IPS-18c (cell line): Measurements from ENCODE around the gene ATP1A1.

ENCODE experiments used
- H3K4me3 ChIP-seq: 2 replicates; pipeline ENCODE4 v1.7.0; 2013; ENCODE audit warnings: low read depth, mild to moderate bottlenecking, low read length, moderate library complexity; ENCODE audit not compliant: insufficient read depth
- H3K9me3 ChIP-seq: one replicate; pipeline ENCODE4 v1.6.1; 2013; ENCODE audit warnings: mild to moderate bottlenecking, low read length, moderate library complexity; ENCODE audit not compliant: control insufficient read depth, insufficient read depth

The ATP1A1 gene

DNA sequence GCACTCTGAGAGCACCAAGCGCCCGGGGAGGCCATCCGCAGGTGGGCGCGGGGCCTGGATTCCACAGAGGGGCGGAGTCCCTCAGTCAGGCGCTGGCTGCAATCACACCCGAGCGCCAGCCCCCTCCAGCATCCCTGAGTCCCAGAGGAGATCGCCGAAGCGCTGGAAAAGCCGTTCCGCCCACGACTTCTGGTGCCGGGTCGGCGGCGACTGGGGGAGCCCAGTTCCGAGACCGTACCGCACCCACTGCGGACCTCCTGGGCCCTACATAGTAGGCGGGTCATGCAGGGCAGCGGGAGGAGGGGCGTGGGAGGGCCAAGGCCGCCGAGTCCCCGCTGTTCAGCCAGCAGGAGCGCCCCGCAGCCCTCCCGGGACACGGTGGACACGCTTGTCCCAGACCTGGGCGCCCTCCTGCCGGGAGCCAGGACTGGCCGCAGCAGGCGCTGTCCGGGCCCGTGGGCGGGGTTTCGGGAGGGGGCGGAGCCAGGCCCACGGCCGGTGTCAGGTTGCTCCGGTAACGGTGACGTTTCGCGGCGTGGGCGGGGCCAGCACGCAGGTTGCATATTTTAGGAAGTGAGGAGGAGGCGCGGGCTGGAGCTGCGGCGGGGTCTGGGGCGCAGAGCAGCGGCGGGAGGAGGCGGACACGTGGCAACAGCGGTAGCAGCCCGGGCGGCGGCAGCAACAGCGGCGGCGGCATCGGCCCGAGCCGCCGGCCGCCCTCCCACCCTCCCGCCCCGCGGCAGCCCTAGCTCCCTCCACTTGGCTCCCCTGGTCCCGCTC, at the start of gene ATP1A1:
Gene ATP1A1, plus strand, starts transcription at position 594 of the 780 bp plus-strand sequence. CDS start 268 bp downstream, outside the sequence.
- Histone ChIP-seq H3K4me3 (peak within 1 kb of the TSS; percentile 76), H3K9me3 (no peaks in the 10 kb centered on the region)

GRCh38 chr1:116323491-116323890, 49.6 kb upstream of the ATP1A1 start:
- H3K4me3 ChIP-seq = no peak overlapping the region
- no peaks in the 10 kb centered on the region for H3K9me3 ChIP-seq

- no peaks in the 10 kb centered on the region for H3K9me3 ChIP-seq
- H3K4me3 ChIP-seq = no peak overlapping the region
Observed at GRCh38 chr1:116324411-116324810, 48.6 kb upstream of the ATP1A1 start.

DNA sequence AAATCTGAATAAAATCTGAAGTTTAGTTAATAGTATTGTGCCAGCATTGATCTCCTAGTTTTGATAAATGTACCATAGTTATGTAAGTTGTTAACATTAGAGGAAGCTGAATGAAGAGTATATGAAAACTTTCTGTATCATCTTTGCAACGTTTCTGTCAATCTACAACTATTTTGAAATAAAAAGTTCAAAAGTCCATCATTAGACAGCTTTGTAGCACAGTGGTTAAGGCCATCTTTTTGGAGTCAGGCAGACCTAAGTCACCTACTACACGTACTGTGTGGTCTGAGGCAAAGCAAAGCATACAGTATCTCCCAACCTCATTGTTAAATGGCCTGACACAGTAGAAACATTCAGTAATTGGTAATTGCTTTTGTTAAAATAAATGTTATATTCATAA, 47.9 kb upstream of the ATP1A1 start:
- Histone ChIP-seq H3K4me3 (no peak overlapping the region), H3K9me3 (no peaks in the 10 kb centered on the region)

- no peak overlapping the region for H3K4me3 ChIP-seq
- H3K9me3 ChIP-seq = no peaks in the 10 kb centered on the region
Observed at GRCh38 chr1:116325922-116326321, 47.1 kb upstream of the ATP1A1 start.

DNA sequence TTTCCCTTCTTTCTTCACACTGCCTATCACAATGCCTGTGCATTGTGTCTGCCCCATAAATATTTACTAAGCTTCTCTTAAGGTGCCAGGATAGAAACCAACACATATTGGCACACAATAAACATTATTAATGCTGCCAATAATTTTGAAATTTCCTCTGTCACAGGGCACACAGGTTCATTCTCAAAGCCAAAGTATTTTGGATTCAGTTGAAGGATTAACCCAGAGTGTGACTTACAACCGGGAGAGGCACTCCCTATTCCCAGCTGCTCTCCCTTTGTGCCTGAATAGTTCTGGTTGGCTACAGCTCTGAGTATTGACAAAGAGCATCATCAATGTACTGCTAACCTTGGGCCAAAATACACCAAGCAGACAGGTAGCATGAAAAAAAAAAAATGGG, 46.6 kb upstream of the ATP1A1 start:
- H3K4me3 ChIP-seq = no peak overlapping the region

GRCh38 chr1:116328671-116329070, 44.4 kb upstream of the ATP1A1 start:
- Histone ChIP-seq H3K9me3 (no peaks in the 10 kb centered on the region), H3K4me3 (no peak overlapping the region)

More for the DNA sequence above, 46.6 kb upstream of the ATP1A1 start:
- no peaks in the 10 kb centered on the region for H3K9me3 ChIP-seq

DNA sequence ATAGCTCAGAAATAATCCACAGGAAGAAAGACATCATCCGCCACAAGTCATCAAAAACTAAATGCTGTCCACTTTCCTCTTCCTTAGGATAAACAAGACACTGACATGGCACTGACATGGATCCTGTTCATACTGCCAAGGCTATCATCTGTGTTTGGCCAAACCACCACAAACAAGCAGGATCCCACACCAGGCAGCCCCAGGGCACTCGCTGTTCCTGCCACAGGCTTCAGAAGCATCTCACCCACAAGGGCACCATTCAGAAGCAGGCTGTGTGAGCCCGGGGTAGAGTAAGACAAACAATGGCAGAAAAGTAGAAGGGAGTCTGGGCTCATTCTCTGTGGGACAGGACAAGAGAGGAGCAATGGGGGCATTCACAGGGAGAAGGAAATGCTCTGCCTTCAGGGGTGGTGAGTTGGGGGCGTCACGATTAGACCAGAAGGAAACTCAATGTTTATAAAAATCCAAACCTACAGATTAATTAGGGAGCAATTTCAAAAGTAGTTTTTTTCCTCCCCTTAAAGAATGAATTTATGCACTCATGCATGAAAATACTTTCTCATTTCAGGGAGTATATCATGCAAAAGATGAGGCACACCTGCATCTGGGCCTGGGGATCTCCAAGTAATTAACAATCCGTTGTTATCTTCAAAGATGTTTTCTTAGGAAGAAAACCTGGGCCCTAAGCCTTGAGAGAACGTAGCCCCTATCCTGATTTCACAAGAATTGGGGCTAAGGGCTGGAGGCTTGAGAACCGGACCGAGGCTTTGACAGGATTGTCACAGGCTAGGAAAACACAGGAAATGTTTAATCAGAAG, 43.3 kb upstream of the ATP1A1 start:
- Histone ChIP-seq H3K4me3 (no peak overlapping the region), H3K9me3 (no peaks in the 10 kb centered on the region)

DNA sequence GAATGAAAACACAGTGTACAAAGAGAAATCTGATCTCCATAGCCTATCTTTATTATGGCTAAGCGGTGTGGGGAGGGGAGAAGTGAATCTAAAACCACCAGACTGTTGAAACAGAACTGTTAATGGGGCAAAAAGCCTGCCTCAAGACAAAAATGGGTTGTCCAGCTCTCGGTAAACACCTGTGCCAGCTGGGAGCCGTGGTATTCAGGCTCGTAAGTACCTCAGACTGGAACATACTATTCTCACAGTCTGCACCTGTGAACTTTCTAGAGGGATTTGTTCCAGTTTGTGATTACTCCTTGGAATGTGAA, 42.7 kb upstream of the ATP1A1 start:
- no peak overlapping the region for H3K4me3 ChIP-seq
- H3K9me3 ChIP-seq = no peaks in the 10 kb centered on the region

GRCh38 chr1:116330846-116331245, 42.2 kb upstream of the ATP1A1 start:
- H3K4me3 ChIP-seq = no peak overlapping the region
- no peaks in the 10 kb centered on the region for H3K9me3 ChIP-seq

DNA sequence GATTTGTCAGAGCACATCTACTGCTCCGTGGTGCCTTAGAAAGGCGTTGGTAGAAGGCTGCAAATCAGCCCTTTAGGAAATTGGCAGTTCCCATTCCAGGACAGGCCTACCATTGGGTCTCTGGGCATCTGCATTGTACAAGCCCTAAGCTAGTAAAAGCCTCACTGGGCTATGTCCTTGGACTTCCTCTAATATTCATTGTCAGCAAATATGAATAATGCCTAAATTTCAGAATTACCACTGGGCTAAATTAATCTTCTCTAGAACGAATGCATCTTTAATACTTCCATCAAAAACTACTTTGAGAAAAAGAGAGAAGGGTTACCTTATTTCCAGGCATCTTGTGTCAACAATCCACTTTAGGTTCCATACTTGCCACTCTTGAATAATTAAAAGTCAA, 41.5 kb upstream of the ATP1A1 start:
- Histone ChIP-seq H3K9me3 (no peaks in the 10 kb centered on the region), H3K4me3 (no peak overlapping the region)

DNA sequence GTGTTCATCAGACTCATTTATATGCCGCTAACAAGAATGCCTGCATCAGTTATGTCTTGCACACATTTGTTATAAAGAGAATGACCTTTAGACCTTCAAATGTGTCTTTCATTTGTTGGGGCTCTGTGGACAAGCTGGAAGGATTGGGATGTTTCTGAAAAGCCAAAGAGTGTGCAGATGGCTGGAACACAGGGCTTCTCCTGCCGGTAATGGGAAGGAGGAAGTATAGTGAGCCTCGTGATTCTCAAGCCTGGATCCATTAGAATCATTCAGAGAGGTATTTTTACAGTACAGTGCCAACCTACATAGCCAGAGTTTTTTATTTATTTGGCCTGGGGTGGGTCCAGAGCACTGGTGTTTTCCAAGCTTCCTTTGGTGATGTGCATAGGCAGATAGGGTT, 40.6 kb upstream of the ATP1A1 start:
- H3K4me3 ChIP-seq = no peak overlapping the region
- H3K9me3 ChIP-seq = no peaks in the 10 kb centered on the region

DNA sequence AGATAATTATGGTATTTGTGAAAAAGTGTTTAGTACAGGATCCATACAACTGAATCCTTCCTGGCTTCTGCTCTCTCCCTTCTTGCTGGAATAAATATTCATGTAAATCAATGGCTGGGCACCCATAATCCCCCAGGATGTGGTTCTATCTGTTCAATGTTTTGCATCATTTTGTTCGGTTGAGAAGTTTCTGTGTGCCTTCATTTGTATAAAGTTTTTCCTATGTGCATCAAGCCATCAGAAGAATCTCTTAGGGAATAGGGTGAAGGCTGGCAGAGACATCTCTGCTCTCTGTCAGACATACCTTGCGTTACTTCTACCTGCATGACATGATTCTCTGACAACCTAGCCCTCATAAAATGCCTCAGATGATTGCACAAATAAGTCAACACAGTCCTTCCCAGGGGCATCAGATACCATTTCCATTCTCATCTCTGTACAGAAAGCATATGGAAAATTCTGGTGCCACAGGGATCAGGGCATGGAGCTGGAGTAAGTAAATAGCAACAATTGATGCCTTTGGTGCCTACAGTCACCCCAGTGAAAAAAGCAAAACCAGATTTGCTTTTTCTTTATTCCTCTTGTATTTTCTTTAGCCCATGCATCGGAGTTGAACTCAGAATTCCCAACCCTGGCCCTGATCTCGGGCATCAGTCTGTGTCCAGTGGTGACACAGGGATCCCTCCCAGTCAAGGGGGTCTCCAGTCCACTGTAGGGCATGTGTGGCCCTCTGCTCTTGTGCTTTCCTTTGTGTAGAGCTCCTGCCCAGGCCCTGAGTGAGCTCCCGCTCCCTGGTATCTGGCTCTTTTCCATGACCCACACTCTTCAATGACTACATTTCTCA, 39.7 kb upstream of the ATP1A1 start:
- no peak overlapping the region for H3K4me3 ChIP-seq
- H3K9me3 ChIP-seq = no peaks in the 10 kb centered on the region

DNA sequence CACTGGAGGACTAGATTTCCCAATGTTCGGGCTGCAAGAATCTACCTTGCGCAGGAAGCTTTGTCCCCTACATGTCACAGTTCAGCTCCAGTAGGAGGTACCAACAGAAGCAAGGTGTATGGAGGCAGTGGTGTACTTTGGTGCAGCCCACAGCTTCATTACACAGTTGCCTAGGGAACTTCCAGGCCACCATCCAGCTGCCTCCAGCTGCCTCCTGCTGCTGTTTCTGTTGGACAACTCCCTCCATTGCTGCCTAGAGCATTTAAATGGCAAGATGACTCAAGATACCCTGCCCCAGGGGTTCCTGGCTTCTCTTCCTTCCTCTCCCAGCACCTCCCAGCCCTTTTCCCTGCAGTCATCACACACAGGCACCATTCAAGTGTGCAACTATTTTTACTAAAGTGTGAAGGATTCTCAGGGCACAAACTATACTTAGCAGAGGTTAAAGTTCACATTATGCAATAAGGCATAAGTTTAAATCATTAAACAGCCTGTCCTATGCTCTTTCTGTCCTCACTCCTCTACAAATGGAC, 39.0 kb upstream of the ATP1A1 start:
- Histone ChIP-seq H3K4me3 (no peak overlapping the region), H3K9me3 (no peaks in the 10 kb centered on the region)

DNA sequence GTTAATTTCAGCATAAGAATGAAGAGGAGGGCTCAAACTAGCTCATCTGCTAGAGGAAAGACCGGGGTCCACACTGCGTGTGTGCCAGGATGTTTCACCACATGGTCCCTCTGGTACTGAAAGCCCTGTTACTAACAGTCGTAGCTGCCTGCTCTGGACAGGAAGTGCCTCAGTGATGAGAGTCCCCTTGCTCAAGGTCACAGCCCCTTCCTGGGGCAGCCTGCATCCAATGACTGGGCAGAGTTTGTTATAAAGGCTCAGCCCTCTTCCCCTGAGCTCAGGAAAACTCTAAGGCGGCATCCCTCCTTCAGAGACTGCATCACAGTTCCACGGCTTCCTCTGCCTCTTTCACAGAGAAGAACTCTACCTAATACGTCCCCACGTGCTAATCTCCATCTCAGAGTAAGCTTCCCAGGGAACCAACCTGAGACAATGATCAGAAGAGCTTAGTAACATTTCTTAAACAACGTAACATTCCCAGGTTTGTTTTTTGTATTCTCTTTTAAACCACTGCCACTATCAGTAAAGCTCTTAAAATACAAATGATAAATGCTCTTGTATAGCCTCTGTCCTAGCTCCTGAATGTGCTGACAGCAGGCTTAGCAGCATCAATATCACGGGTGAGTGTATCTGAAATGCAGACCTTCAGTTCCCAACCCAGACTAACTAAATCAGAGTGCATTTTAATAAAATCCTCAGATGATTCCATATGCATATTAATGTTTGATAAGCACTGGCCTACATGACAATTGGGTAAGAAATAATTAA, 38.0 kb upstream of the ATP1A1 start:
- H3K9me3 ChIP-seq = no peaks in the 10 kb centered on the region

GRCh38 chr1:116335850-116336624, 37.0 kb upstream of the ATP1A1 start:
- no peaks in the 10 kb centered on the region for H3K9me3 ChIP-seq
- H3K4me3 ChIP-seq = no peak overlapping the region

More for the DNA sequence above, 38.0 kb upstream of the ATP1A1 start:
- H3K4me3 ChIP-seq = no peak overlapping the region
